Endodermal cell (in vitro differentiated cells): ENCODE measurements around the gene INVS. TPM values are rescaled to one million over a fixed set of nuclear protein-coding genes. Genes with fewer than 3 reads are reported as not detected.

Experiments
- DNase-seq: peaks from one replicate; pipeline ENCODE4 v3.0.0-alpha.2; 2017
- H3K27ac ChIP-seq: 2 replicates; pipeline ENCODE4 v1.5.1; 2013; ENCODE audit warnings: mild to moderate bottlenecking, low read depth, low read length, moderate library complexity
- H3K27me3 ChIP-seq: 2 replicates; pipeline ENCODE4 v1.6.1; 2013; ENCODE audit warnings: mild to moderate bottlenecking, low read length, moderate library complexity; ENCODE audit not compliant: insufficient read depth, control insufficient read depth, poor library complexity, severe bottlenecking
- H3K36me3 ChIP-seq: 2 replicates; pipeline ENCODE4 v1.7.0; 2013; ENCODE audit warnings: mild to moderate bottlenecking, low read length, moderate library complexity; ENCODE audit not compliant: control insufficient read depth, insufficient read depth
- H3K4me1 ChIP-seq: one replicate; pipeline ENCODE4 v1.7.0; 2013; ENCODE audit warnings: low read length; ENCODE audit not compliant: control insufficient read depth, insufficient read depth
- H3K4me3 ChIP-seq: 2 replicates; pipeline ENCODE4 v1.5.1; 2013; ENCODE audit warnings: mild to moderate bottlenecking, low read length, moderate library complexity
- H3K9ac ChIP-seq: 2 replicates; pipeline ENCODE4 v1.6.1; 2013; ENCODE audit warnings: mild to moderate bottlenecking, low read length, moderate library complexity; ENCODE audit not compliant: poor library complexity, severe bottlenecking; ENCODE audit errors: extremely low read depth
- H3K9me3 ChIP-seq: 2 replicates; pipeline ENCODE4 v1.6.1; 2013; ENCODE audit warnings: mild to moderate bottlenecking, low read length, moderate library complexity; ENCODE audit not compliant: control insufficient read depth
- H3K27ac Mint-ChIP-seq: 2 replicates; pipeline ENCODE4 v1.8.0; 2020; ENCODE audit warnings: mixed read lengths
- H3K27me3 Mint-ChIP-seq: 2 replicates; pipeline ENCODE4 v1.8.0; 2021; ENCODE audit warnings: mild to moderate bottlenecking, mixed read lengths; ENCODE audit not compliant: insufficient read depth
- H3K36me3 Mint-ChIP-seq: 2 replicates; pipeline ENCODE4 v1.8.0; 2020; ENCODE audit warnings: low read depth, mixed read lengths
- H3K4me1 Mint-ChIP-seq: 2 replicates; pipeline ENCODE4 v1.8.0; 2020; ENCODE audit warnings: mixed read lengths
- H3K4me3 Mint-ChIP-seq: 2 replicates; pipeline ENCODE4 v1.8.0; 2020; ENCODE audit warnings: mild to moderate bottlenecking, moderate library complexity, mixed read lengths
- H3K9me3 Mint-ChIP-seq: 2 replicates; pipeline ENCODE4 v1.8.0; 2020; ENCODE audit warnings: mild to moderate bottlenecking, mixed read lengths
- CTCF ChIP-seq: fragments of 200-600 bp; sonication (generic); conservative IDR thresholded peaks from 2 replicates; pipeline ENCODE4 v1.5.0; 2021; ENCODE audit warnings: antibody characterized with exemption, mild to moderate bottlenecking
- WGBS, 2 experiments: methylation state at CpG; one replicate each; pipeline versions ENCODE4 v1.1.5 to v1.1.7; 2013; ENCODE audit warnings: missing lambda C conversion rate in 2 of 2, mixed read lengths in 1 of 2; ENCODE audit not compliant: insufficient coverage in 1 of 2, insufficient read length in 1 of 2; 5-methylcytosine and 5-hydroxymethylcytosine counted together
- total RNA-seq, 2 donors: library from RNA; stranded (reverse); fragmentation: NEBNext Ultra II Directional in 1 of 2; extraction: Animal tissue kit (Norgen Biotek cat#: 25700) in 1 of 2; gene quantifications; 2 replicates in 1 of 2; 3 replicates in 1 of 2; pipeline ENCODE4 v1.2.1, GENCODE V29; 2021

The INVS gene
- total RNA-seq, 2 donors from 2014 or later = 22.8 to 26.6 TPM

GRCh38 chr9:100211476-100211875 lies 112.4 kb downstream of the INVS start:
- Mint-ChIP-seq H3K9me3 (no peaks in the 10 kb centered on the region), H3K4me1 (peaks cover 14% of the 10 kb centered on the region), H3K27me3 (no peaks in the 10 kb centered on the region), H3K36me3 (peaks cover 2% of the 10 kb centered on the region), H3K27ac (no peak overlapping the region), H3K4me3 (no peak overlapping the region)
- Histone ChIP-seq H3K9me3 (no peaks in the 10 kb centered on the region), H3K27ac (no peak overlapping the region), H3K4me1 (peaks cover 10% of the 10 kb centered on the region), H3K9ac (no peak overlapping the region), H3K36me3 (no peaks in the 10 kb centered on the region), H3K4me3 (no peak overlapping the region), H3K27me3 (peaks cover 6% of the 10 kb centered on the region)
- no peak for DNase-seq
- TF ChIP-seq CTCF = no peak
- 83 to 96% methylated on average over 1 of the region's 1 CpG for WGBS, 2 experiments

DNA sequence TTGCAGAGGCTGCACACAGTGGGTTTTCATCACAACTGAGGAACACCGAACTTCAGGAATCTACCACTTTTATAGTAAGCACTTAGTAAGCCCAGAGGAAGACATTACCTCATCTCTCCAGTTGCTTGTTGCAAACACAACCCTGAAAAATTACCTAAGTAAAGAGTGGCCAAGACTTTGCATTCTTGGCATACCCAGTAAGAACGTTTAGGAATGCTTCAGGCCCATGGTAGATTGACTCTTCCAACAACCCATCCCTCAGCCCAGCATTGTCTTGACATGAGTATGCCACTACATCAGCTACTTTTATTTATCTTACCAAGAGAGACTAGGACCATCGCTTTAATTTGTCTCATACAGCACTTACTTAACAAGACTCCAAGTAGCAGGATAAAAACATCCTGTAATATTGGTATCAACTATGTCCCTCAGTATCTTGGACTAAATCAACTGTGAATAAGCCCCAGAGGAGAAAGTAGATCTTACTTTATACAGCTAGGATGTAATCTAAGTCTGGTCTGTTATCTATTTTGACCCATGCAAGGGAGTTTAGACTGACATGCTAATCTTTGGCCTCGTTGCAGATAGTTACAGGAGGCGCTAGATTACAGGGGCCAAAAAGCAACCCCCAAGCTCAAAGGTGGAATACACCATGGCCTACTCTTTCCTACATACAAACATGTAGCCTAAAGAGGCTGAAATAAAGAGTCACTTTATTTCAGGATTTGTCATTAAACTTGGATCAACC lies 114.9 kb downstream of the INVS start:
- Mint-ChIP-seq H3K36me3 (peaks cover 2% of the 10 kb centered on the region), H3K4me1 (peaks cover 14% of the 10 kb centered on the region), H3K4me3 (no peak overlapping the region), H3K9me3 (no peaks in the 10 kb centered on the region), H3K27ac (no peak overlapping the region), H3K27me3 (no peaks in the 10 kb centered on the region)
- WGBS, 2 experiments = 55 to 76% methylated on average over 1 to 5 of the region's 5 CpGs
- Histone ChIP-seq H3K27me3 (peaks cover 6% of the 10 kb centered on the region), H3K9me3 (no peaks in the 10 kb centered on the region), H3K36me3 (no peaks in the 10 kb centered on the region), H3K9ac (no peak overlapping the region), H3K4me3 (no peak overlapping the region), H3K27ac (no peak overlapping the region), H3K4me1 (peaks cover 10% of the 10 kb centered on the region)
- no peak for DNase-seq
- no peak for TF ChIP-seq CTCF

- Mint-ChIP-seq H3K36me3 (no peaks in the 10 kb centered on the region), H3K27ac (no peak overlapping the region), H3K4me1 (peaks cover 8% of the 10 kb centered on the region), H3K4me3 (no peak overlapping the region), H3K27me3 (no peaks in the 10 kb centered on the region), H3K9me3 (no peaks in the 10 kb centered on the region)
- TF ChIP-seq CTCF = peak; percentile 89
- H3K9me3 ChIP-seq = no peaks in the 10 kb centered on the region
- H3K4me1 ChIP-seq = peaks cover 10% of the 10 kb centered on the region
- no peak overlapping the region for H3K9ac ChIP-seq
- no peak overlapping the region for H3K4me3 ChIP-seq
- WGBS, 2 experiments = 69 to 71% methylated on average over 4 of the region's 4 CpGs
- no peaks in the 10 kb centered on the region for H3K36me3 ChIP-seq
- H3K27ac ChIP-seq = no peak overlapping the region
- DNase-seq = peak; percentile 92
- peaks cover 6% of the 10 kb centered on the region for H3K27me3 ChIP-seq
These were observed 117.2 kb downstream of the INVS start for GRCh38 chr9:100216178-100216787.
